NCI-H146 (cell line): ENCODE results near the gene CCDC38.
"Not testable (repeated sequence)": the region's sequence is repeated elsewhere in the genome, so short reads cannot be mapped to it uniquely, and the experiment has no call there.

Experiments
- DNase-seq: peaks from one replicate; lab custom pipeline; 2025; lab: John Stamatoyannopoulos, UW

CCDC38 gene

DNA sequence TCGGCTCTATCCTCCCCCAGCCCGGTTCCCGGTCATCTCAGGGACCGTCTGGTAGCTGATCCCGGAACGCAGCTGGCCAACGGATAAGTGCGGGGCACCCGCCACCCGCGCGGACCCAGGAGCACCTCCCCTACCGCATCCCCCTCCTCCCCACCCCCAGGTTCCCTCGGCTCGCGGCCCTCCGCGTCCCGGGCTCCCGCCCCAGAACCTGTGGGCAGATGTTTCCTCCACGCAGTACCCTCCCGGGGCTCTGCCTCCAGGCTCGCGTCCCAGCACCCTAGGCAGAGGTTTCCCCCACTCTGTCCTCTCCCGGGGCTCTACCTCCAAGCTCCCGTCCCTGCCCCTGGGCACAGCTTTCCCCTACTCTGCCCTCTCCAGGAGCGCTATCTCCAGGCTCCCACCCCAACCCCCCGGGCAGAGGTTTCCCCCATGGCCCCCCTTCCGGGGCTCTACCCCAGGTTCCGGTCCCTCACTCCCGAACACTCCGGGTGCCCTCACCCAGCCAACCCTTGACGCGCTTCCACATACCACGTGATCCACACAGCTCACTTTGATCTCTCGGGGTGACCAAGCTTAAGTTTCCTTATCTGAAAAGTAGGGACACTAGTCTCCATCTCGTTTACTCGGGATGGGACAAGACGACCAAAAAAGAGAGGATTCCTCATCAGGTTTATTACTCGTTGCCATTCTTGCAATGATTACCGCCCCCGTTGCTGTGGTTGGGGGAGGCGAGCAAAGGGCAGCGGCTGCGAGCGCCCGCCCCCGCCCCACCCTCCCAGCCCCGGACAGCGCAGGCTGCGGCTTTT, at the start of gene CCDC38:
Gene CCDC38, minus strand, starts transcription at position 91 of the 806 bp plus-strand sequence. CDS start 6,105 bp downstream, outside the sequence.
- peak; percentile 87 for DNase-seq

DNA sequence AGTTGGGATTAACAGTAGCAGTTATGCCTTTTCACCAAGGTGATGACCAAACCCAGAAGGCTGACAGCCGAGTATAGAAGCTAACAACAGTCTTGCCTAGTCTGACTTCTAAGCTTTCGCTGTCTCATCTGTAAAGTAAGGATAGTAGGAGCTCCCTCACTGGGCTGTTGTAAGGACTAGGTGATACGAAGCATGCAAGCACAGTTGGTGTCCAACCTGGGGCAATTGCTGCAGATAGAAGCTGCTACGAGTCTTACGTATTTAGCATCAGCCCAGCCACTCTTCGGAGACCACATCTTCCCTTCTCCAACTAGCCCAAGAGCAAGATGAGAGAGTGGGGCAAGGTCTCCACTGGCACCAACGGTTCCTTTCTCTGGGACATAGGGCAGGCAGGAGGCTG, 47.7 kb upstream of the CCDC38 start:
- no peak for DNase-seq

- no peak for DNase-seq
Observed at GRCh38 chr12:95989504-95990123, 47.2 kb upstream of the CCDC38 start.

DNA sequence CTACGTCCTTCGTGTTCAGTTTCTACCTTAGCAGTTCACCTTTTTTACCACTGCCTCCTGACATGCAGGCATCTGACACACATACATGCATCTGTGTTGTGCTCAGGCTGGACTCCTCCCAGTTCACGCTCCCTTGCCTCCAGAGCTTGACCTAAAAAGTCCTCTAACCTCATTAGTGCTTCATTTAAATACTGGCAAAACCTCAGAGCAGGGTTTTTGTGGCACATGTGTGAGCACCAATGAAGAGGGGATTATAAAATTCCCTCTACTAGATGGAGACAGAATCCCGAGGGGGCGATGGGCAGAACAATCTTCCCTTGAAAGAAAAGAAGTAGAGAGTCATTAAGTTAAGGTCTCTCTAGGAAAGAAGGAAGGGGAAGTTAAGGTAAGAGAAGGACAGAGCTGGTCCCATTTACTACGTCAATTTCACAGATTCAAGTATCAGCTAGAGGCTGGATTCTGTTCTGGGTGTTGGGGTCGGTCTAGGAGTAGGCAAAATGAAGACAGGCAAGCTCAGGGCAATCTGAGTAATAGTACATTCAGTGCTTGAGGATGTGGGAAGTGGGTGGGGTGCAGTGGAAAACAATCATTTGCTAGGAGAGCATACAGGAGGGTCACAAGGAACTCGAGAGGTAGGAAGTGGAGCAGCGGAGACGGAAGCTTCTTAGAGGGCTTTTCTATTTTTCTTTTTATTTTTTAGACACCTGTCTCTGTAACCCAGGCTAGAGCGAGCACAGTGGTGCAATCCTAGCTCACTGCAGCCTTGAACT, 46.3 kb upstream of the CCDC38 start:
- DNase-seq = no peak

DNA sequence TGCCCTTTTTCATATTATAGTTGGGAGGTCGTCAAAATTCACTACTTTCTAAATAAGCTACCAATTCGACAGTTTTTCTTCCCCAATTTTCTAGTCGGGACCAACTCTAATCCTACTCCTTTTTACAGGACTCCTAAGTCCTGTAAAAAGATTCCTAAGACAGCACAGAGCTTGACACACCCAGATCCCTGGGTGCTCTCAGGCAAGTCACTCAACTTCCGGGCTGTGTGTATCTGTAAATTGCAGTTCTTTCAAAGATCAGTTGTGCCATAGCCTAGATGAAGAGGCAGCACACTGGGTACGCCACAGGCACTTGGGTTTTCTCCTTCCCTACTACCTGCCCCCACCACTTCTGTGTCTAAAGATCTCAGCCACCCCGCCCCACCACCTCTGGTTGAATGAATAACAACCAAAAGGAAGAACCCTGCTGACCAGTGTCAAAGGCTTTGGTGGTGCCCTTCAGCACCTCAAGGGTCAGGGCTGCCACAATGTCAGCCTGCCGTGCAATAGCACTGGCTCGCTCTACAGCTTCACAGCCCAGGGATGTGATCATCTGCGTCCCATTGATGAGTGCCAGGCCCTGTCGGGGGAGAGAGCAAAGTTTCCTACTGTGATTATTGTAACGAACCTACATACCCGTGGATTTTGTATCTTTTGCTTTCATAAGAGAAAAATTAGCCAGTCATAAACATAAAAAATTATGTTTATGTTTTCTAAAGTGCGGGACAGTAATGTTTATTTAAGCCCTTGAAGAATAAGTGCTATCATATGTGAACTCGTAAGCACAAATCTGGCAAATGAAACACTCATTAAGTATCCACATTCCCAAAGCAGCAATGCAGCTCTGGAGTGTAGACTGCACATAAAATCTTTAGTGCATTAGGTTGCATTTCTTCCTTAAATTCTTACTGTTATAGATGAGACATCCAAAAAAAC, 44.5 kb upstream of the CCDC38 start:
- DNase-seq = no peak

DNA sequence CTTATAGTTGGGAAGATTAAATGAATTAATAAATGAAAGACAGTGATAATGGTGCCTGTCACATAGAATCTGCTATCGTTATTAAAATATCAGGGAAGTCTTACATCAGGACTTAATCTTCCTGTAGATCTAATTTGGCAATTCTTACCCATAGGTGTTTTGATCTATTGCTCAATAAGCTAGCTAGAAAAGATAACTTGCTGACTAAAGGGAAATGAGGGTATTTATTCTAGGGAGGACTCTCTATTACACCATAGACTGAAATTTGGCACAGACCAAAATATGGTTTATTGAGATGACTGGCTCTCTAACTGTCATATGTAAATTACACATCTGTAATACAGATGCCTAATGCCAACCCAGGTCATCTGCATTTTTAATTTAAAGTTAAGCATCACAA, 42.3 kb upstream of the CCDC38 start:
- no peak for DNase-seq

GRCh38 chr12:95982602-95983001, 40.2 kb upstream of the CCDC38 start:
- no peak for DNase-seq

DNA sequence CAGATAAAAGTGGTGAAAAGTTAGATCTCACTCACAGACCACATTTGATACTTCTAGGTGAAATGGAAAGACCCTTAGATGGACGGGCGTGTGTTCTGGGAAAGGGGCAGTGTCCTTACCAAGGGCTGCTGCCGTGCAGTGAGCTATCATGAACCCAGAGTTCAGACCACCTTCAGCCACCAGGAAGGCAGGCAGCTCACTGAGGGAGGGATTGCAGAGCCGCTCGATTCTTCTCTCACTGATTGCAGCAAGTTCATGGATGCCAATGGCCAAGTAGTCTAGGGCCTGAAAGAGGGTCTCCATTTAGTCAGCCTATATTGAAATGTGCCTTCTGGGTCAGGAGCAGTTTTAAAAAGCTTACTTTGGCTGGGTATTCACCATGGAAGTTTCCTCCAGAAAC, 38.0 kb upstream of the CCDC38 start:
- no peak for DNase-seq

DNA sequence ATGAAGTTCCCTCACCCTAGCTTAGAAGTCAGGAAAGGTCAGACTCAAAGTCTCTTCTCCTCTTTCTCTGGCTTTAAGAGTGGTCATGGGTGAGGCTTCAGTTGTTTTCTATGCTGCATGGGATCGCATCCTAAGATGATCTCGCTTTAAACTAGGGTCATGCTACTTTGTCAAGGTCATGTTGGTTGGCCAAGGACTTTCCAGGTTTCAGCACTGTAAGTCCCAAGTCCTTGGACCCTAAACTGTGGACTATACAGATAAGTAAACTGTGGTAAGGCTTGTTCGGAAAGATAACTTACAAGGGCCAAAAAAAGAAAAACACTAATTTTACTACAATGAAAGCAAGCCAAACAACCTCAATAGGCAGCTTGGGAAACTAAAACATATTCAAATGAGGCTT, 36.4 kb upstream of the CCDC38 start:
- DNase-seq = no peak

- no peak for DNase-seq
Observed at GRCh38 chr12:95978351-95978750, 35.9 kb upstream of the CCDC38 start.

- DNase-seq = no peak
Observed at GRCh38 chr12:95977764-95978305, 35.4 kb upstream of the CCDC38 start.

DNA sequence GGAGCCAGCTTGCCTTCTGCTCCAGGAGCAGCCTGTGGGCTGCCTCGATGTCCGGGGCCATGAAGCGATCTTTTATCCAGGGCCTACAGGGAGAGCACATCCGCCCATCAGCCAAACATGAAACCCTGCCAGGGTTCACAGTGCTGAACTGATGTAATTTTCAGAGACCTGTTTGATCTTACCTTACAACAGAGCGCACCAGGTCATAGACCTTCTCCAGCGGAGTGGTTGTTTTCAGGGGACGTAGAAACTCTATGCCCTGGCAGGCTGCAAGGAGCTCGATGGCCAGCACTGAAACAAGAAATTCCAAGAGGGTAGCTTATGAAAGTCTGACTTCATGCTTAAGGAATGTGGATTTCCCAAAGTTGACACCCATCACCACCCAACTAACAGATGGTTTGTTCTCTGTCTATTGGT, 34.0 kb upstream of the CCDC38 start:
- DNase-seq = no peak

DNA sequence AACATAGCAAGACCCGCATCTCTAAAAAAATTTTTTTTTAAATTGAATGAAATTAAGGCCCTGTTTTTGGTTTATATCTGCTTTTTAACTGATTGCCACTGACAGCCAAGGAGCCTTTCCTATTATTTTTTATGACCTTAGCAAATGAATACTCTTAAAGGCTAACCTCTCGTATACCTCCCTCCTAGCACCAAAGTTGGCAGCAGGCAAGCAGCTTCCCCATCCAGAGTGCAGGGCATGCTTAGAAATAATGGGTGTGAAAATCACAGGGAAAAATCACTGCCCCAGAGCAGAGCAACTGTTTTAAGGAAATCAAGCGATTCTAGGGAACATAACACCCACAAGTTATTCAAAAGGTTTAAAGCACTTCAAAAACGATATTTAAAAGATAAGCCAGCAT, 33.1 kb upstream of the CCDC38 start:
- DNase-seq = no peak

GRCh38 chr12:95974358-95974757, 31.9 kb upstream of the CCDC38 start:
- DNase-seq = no peak

GRCh38 chr12:95972832-95973456, 30.5 kb upstream of the CCDC38 start:
- no peak for DNase-seq

DNA sequence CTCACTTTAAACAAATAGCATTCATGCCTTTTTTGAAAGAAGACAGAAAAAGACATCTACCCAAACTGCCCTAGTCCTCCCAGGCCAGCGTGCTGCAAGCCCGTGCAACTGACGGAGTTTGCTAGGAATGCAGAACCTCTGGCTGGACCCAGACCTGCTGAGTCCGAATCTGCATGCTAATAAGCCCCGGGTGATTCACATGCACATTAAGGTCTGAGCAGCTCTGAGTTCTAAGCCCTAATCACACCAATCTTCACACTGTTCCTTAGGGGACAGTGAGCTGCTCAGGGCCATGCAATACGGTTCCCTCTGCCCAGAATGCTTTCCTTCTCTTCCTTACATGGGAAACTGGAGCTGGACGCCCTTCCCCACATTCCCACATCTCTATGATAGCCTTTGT, 28.5 kb upstream of the CCDC38 start:
- DNase-seq = no peak

- not testable (repeated sequence) for DNase-seq
Observed at GRCh38 chr12:95969116-95969515, 26.7 kb upstream of the CCDC38 start.

DNA sequence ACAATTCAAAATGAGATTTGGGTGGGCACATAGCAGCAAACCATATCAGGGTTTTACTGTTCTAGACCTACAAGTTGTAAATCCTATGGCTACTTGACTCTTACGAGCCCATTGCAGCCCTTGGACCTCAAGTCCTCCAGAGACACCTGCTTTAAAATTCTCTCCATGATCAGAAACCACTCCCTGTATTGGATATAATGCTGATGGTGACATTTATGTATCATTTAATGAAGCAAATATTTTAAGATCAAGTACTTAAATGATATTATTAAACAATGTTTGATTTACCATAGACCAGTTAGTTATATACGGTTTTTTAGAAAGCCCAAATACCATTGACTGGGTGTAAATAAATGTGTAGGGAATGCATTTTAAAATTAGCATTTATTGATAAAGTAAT, 24.9 kb upstream of the CCDC38 start:
- DNase-seq = no peak

DNA sequence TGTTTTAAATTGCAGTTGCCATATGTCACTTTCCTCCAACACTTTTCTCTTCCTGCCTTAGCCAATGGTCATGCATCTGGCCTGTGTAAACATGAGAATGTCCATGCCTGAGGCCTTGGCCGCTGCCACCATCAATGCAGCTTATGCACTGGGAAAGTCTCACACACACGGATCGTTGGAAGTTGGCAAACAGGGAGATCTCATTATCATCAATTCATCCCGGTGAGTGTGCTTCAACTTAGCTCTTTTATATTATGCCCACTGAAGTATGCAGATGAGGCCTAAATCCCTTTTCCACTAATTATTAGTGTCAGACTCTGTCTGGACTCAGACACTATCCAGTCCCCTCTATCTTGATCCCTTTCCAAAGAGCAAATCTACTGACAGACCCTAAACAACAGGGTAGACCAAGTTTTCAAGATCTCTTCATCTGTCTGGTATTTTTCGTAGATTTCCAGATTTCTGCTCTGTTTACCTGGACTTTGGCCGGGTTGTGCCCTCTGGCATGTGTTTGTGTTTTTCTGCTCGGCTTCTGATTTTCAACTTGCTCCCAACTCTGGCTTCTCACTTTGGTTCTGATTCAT, 24.0 kb upstream of the CCDC38 start:
- DNase-seq = peak; percentile 32

DNA sequence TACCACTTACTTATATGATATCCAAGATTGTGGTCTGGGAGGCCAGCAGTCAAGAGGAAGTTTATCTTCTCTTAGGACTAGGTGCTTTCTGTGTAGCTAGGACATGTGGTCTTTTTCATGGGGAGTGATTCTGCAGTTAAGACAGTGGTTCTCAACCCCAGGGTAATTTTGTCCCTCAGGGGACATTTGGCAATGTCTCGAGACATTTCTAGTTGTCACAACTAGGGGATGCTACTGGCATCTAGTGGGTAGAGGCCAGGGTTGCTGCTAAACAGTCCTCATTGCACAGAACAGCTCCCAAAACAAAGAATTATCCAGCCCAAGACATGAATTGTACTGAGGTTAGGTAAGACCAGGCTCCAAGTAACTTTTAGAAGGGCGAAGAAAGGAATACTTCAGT, 20.7 kb upstream of the CCDC38 start:
- DNase-seq = peak; percentile 5

GRCh38 chr12:95962222-95962621, 19.8 kb upstream of the CCDC38 start:
- DNase-seq = peak; percentile 77
